B cell (primary cell): Measurements from ENCODE around the gene CMC1.

Source experiments
- EZH2 ChIP-seq: IDR thresholded peaks from 2 replicates; pipeline ENCODE4 v1.6.1; 2012; ENCODE audit warnings: borderline replicate concordance, low read depth, mild to moderate bottlenecking, moderate library complexity, low read length; ENCODE audit not compliant: insufficient read depth, poor library complexity, severe bottlenecking
- TF ChIP-seq, protein P1 (sequence below): fragments of 200-600 bp; IDR thresholded peaks from one replicate; pipeline ENCODE4 v1.8.0; 2022; ENCODE audit warnings: antibody characterized with exemption, mild to moderate bottlenecking

DNA sequence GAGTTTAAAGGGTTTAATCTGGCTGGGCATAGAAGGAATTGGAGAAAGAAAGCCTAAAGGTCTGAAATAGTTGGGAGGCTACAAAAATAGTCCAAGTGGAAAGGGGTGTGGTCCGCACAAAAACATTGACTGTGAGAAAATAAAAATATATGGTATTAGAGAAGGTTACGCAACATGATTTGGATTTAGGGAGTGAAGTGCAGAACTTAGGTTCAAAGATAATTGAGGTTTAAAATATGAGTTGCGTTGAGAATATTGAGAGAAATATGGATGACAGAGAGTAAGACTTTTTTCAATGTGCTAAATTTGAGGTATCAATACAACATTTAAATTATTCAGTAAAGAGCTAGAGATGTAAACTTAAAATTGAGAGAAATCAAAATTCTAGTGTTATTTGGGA lies 15.4 kb upstream of the CMC1 start:
- TF ChIP-seq, protein P1, sequence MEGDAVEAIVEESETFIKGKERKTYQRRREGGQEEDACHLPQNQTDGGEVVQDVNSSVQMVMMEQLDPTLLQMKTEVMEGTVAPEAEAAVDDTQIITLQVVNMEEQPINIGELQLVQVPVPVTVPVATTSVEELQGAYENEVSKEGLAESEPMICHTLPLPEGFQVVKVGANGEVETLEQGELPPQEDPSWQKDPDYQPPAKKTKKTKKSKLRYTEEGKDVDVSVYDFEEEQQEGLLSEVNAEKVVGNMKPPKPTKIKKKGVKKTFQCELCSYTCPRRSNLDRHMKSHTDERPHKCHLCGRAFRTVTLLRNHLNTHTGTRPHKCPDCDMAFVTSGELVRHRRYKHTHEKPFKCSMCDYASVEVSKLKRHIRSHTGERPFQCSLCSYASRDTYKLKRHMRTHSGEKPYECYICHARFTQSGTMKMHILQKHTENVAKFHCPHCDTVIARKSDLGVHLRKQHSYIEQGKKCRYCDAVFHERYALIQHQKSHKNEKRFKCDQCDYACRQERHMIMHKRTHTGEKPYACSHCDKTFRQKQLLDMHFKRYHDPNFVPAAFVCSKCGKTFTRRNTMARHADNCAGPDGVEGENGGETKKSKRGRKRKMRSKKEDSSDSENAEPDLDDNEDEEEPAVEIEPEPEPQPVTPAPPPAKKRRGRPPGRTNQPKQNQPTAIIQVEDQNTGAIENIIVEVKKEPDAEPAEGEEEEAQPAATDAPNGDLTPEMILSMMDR, result no peak
- TF ChIP-seq EZH2, result no peak
